GM19397 (cell line): ENCODE results near the gene WDR18.

Source experiments
- ATAC-seq: cut with Tn5 transposase; IDR thresholded peaks from one replicate; pipeline ENCODE4 v1.9.1; 2021; ENCODE audit warnings: mild to moderate bottlenecking, moderate library complexity; ENCODE audit not compliant: unreplicated experiment

Gene WDR18

DNA sequence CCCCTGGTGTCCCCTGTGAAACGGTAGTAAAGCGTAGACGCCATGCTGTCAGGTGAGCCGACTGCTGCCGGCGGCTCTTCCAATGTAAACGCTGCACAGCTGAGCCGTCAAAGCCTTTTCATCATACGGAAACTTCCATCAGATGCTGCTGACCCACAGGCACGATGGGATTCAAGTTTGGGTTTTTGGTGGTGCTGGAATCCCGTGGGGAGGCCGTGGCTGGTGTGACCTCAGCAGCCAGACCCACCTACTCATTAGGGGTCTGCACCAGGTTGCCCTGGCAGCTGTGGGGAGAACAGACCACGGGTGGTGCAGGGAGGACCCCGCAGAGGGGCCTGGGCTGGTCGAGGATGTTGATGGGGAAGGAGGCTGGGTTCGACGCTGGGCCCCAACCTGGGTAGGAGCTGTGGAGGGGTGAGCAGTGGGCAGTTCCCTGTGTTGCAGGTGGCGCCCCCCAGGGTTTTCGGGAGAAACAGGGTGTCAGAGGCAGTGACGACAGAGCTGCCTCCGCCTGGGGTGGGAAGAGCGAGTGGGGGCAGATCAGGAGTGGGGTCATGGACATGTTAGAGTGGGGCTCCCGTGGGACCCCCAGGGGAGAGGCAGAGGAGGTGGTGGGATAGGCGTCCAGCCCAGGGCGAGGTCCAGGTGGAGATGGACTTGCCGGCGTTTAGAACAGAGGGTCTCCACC, 22.7 kb downstream of the WDR18 start:
- no peak for ATAC-seq

DNA sequence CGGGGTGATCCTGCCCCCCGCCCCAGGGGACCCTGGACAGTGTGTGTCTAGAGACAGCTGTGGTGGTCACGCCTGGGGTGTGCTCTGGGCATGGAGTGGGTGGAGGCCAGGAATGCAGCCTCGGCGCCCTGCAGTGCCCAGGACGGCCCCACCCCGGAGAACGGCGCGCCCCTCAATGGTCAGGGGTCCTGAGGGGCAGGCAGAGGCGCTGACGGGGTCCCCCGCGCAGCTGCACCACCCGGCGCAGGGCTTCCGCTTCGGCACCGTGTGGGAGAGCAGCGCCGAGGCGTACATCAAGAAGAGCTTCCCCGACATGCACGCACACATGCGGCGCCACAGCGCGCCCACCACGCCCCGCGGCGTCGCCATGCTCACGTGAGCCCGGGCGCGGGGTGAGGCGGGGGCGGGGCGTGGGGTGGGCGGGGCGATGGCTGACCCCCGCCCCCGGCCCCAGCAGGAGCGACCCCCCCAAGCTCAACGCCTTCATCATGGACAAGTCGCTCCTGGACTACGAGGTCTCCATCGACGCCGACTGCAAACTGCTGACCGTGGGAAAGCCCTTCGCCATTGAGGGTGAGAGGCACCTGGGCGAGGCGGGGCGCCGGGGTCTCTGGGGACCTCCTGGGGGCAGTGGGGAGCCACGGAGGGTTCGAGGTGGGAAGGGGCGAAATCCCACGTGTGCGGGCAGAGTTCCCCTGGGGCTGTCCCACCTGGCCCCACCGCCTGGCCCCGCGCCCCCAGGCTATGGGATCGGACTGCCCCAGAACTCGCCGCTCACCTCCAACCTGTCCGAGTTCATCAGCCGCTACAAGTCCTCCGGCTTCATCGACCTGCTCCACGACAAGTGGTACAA, 23.5 kb downstream of the WDR18 start:
- no peak for ATAC-seq

DNA sequence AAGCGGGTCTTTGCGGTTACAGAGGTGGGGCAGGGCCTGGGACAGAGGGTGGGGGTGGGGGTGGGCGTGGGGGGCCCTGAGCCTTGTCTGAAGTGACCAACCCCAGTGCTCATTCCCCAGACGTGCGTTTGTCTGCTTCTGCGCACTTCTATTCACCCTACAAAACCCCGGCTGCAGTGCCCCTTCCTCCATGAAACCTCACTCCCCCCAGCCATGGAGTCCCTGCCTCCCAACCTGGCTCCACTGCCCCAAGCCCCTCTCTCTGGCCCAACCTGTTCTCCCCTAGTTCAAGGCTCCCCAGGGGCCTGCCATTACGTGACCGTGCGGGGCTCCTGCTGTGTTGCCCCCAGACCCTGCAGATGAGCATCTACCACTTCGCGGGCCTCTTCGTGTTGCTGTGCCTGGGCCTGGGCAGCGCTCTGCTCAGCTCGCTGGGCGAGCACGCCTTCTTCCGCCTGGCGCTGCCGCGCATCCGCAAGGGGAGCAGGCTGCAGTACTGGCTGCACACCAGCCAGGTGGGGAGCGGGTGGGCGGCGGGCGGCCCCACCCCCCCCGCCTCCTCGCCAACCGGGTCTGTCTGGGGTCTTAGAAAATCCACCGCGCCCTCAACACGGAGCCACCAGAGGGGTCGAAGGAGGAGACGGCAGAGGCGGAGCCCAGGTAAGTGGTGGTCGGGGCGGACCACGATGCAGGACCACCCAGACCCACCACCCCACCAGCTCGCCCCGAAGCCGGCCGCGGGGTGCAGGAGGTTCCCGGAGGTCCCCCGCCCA, 24.3 kb downstream of the WDR18 start:
- no peak for ATAC-seq

DNA sequence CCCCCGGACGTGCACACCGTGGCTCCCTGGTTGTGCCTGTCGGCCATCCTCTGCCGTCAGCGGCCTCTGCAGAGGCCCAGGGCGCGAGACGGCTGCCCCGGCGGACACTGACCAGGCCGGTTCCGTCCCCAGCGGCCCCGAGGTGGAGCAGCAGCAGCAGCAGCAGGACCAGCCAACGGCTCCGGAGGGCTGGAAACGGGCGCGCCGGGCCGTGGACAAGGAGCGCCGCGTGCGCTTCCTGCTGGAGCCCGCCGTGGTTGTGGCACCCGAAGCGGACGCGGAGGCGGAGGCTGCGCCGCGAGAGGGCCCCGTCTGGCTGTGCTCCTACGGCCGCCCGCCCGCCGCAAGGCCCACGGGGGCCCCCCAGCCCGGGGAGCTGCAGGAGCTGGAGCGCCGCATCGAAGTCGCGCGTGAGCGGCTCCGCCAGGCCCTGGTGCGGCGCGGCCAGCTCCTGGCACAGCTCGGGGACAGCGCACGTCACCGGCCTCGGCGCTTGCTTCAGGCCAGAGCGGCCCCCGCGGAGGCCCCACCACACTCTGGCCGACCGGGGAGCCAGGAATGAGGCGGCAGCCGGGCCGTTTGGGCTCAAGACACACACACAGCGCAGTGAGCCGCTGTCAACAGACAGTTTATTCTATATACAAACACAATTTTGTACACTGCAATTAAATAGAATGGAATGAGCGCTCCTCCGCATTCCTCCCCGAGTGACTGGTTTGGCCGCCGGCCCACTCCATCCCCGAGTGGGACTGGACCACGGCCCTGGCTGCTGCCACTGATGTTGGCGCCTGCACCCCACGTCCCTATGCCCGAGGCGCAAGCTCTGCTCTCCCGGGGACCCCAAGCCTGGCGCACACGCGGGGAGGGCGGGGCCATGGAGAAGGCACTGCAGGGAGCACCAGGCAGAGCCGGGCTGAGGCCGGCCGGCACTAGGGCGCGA, 25.2 kb downstream of the WDR18 start:
- no peak for ATAC-seq

DNA sequence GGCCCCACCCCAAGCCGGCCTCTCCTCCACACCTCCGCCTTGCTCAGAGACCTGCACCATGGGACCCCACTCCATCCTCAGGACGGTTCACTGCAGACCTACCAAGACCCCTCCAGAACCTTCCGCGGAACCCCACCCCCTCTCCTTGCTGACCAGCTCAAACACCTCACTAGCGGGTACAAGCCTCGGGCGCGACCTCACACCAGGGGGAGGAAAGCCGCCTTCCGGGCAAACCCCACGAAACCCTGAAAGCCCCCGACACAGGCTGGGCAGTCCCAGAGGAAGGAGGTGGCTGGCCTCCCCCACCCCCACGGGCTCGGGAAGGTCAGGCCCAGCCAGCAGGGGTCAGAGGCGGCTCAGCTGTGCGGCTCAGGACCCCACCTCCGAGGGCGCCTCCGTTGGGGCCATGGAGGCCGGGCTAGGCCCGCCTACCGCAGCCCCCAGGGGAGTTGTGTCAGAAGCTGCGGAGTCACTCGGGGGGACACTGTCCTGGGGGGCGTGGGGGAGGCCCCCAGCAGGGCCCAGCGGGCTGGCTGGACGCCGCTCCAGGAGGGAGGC, 25.9 kb downstream of the WDR18 start:
- ATAC-seq, result no peak

DNA sequence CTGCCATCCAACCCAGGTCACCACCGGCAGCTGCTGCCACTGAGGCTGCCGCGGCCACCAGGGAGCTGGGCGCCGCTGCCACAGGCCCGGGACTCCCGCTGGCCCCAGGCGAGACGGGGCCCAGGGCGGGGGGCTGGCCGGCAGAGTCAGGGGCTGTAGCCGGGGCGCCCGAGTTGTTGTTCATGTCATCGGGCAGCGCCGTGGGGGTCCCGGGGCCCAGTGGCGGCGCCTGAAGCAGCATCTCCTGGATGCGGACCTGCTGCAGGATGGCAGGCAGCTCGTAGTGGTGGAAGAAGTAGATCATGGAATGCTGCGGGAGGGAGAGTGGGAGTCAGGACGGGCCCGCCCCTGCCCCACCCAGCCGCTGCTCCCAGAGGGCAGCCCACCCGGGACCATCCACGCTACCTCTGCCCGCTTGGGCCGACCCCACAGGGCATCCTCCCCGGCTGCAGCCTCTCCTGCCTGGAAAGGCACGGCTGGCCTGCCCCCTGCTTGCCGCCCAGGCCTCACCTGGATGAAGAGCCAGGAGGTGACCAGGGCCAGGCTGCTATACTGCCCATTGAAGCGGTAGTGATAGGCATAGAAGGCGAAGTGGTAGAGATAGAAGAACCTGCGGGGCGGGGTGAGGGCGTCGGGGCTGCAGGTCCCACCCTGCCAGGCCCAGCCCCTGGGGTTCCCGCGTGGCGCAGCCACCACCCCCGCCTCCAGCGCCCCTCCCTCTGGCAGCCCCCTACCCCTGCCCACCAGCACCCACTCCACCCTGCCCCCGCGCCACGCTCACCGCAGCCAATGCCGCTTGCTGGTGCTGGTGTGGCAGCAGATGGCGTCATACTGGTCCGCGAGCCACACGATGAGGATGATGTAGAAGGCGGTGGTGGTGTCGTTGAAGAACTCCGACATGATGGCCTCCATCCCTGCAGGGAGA, 26.7 kb downstream of the WDR18 start:
- no peak for ATAC-seq

DNA sequence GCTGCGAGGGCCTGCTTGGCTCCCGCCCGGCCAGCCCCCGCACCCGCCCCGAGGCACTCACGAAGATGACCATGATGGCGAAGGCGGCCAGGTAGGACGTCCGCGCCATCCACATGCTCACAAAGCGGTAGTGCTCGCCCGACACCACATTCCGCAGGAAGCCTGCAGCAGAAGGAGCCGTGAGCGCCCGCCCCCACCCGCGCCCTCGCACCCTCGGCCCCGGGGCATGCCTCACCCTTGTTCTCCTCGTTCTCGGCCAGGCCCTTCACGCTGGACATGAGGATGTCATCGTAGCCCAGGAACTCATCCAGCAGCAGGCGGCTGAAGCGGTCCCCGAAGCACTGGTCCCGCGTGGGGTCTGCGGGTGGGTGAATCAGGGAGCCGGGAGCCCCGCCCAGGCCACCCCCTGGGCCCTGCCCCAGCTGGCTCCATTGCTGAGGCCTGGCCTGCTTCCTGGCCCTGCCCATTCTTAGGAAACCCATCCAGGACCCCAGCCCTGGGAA, 27.7 kb downstream of the WDR18 start:
- ATAC-seq, result no peak

DNA sequence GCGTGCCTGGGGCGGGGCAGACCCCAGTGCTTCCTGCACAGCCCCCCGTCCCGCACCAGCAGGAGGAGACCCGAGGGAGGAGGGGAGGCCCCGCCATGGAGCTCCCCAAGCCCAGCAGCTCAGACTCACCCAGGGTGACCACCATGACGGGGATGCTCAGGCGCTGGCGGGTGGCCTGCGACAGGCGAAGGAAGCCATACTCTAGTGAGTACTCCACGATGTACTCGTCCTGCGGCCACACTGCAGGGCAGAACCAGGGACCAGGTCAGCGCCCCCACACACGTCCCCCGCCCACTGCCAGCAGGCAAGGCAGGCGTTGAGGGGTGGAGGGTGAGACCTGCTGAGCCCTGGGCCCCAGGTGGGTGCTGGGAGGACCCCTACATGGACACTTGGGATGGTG, 28.2 kb downstream of the WDR18 start:
- no peak for ATAC-seq

DNA sequence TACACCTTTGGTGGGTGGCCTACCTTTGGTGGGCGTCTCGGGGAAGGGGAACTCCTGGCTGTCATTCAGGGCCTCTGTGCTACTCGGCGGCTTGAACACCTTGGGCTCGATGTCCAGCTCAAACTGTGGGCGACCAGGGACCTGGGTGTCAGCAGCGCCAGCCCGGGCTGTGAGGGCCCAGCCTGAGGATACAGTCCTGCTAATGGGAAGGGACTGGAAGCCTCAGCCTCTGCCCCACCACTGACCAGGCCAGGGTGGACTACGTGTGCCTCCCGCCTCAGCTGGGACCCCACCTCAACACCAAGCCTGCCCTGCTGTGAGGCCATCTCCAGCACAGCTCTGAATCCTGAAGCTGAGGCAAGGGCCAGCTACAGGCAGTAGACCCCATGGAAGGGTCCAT, 29.1 kb downstream of the WDR18 start:
- ATAC-seq, result no peak

DNA sequence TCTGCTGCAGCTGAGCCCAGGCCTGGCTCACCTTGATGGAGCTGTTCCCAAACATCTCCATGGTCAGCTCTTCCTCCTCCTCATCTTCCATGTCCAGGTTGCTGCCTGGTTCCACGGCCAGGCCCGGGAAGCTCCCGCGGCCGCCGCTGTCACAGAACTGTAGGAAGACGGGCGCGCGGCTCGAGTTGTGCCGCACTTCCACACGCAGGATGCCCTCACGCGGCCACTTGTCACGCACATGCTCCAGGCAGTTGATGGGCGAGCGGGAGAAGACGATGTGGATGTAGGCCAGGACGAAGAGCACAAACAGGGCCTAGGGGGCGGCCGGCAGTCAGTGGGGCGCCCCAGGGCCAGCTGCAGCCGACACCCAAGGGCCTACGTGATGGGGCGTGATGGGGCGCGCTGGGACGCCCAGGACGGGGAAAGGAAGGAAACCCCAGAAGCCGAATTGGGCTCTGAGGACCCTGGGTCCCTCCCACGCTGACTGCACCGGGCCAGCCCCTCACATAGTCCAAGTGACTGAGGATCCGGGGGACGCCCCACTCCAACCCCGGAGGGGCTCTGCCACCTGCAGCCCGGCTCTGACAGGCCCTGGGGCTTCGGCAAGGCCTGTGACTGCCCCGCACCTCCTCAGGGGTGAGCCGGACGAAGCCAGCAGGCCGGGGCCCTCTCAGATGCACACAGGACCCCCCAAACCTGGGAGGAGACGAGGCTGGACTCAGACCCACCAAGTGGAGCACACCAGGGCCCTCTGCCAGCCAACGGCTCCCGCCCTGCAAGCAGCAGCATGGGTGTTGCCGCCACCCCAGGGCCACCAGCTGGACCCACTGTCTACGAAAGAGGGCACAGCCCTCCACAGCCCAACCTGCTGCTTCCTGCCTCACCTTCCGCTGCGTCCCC, 30.3 kb downstream of the WDR18 start:
- ATAC-seq, result no peak

DNA sequence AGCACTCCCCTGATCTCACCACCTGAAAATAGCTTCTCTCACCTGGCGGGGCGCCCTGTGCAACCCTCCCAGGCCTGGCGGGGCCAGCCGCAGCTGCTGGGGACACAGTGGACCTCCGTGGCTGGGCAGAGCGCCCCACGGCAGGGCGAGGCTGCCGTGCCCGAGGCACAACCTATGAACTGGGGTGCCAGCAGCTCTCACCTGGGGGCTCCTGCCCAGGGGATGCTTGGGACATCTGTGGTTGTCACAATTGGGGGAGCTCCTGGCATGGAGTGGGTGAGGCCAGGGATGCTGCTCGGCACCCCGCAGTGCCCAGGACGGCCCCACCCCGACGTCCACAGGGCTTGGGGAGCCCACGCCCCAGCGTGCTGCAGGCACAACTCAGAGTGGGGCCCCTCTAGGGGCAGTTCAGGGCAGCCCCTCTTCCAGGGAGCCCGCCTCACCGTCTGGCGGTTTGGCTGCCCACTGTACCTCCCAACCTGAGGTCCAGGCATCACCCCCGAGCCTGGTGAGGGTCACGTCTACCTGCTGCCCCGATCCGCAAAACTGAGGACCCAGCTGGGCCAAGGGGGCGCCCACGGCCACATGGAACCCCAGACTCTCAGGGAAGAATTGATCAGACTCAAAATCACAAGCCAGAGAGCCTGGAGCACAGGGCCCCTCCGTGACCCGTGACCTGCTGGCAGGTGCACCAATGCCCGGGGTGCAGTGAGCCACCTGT, 31.1 kb downstream of the WDR18 start:
- ATAC-seq, result no peak

DNA sequence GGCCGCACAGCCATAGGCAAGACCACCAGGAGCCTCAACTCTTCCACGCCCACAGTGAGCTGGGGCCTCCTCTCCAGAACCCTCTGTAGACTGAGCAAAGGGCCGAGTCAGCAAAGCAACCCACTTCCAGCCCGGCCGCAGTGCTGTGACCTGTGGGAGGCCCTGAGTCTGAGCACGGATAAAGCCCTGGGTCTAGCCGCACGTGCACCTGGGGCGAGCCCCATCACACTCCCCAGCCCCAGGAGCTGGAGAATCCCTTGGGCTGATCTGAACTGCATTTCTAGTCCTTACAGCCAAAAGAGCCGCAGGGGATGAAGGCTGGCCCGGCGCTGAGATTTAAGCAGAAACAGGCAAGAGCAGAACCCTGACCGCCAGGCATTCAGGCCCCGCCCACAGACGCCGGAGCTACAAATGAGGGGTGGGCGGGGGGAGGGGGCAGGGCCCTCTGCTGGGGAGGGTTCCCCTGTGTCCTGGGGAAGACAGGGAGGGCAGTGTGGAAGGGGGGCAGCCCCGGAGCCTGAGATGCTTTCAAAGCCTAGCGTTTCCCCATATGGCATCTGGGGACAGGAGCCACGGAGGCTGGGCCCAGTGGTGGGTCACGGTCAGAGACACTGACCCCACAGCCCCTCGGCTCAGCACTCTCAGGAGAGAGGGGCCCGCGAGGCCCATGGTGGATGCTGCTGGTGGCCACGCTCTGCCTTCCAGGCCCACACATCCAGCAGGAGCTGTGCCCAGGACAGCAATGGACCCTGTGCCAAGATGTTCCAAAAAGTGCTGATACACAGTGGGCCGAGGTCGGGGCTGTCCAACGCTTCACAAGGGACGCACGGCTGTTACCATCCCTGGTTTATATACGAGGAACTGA, 31.9 kb downstream of the WDR18 start:
- no peak for ATAC-seq

DNA sequence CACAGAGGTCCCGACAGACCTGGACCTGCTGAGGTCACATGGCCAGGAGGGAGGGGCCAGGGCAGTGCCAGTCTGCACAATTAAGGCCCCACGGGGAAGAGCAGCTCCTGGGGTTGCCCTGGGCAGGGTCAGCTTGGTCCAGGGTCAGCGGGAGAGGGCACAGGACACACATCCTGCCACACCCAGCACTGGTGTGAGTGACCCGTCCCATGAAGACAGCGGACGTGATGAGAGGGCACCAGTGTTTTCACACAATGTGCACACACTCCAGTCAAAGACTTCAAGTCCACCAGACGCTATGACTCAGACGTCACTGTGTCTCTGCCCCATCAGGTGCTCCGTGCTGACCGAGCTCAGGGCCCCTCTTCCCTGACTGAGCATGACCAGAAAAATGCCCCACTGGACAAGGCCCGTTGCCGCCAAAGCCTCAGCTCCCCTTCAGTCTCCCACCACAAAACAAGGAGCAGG, 32.5 kb downstream of the WDR18 start:
- ATAC-seq, result no peak

DNA sequence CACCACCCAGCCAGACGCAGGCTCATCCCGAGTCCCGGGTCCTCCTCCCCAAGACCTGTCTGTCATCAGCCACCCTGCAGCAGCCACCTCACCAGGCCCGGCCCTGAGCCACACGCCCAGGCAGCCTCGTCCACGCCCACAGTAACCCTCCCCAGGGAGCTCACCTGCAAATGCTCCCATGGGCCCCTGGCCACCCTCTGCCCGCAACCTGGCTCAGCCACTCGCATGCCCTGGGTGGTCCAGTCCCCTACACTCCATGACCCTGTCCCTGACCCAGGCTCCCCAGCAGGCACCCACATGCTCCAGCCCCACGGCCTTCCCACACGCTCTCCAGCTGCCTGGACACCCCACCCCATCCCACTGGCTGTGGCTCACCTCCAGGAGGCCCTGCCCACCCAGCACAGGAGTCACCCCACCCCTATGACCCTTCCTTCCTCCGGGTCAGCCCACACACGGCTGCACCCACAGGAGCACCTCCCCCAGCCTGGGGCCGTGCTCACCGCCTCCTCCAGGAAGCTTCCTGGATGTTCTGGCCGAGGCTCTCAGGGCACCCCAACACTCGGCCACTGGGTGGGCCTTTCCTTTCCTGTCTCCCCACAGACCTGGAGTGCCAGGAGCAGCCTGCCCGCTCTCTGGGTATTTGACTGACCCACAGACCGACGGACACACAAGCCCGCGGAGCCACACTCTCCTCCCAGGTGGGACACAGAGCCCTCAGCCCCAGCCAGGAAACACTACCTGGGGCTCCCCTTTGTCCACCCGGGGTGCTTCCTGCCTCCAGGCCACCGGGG, 33.2 kb downstream of the WDR18 start:
- no peak for ATAC-seq

DNA sequence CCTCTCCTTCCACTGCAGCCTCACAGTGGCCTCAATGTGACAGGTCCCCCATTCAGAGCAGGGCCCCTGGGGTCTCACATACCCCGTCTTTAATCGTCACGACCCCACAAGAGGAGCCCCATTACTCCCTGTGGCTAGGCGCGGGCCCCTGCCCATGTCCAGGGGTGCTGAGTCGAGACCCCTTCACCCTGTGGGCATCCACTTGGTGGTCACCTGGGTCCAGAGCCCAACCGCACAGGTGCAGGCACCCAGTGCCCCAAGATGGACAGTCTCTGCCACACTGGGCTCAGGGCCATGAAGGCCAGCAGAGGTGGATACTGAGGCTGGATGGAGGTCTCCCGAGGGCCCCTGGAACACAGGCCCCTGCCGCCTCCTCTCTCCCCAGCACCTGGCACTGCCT, 33.8 kb downstream of the WDR18 start:
- ATAC-seq, result no peak

DNA sequence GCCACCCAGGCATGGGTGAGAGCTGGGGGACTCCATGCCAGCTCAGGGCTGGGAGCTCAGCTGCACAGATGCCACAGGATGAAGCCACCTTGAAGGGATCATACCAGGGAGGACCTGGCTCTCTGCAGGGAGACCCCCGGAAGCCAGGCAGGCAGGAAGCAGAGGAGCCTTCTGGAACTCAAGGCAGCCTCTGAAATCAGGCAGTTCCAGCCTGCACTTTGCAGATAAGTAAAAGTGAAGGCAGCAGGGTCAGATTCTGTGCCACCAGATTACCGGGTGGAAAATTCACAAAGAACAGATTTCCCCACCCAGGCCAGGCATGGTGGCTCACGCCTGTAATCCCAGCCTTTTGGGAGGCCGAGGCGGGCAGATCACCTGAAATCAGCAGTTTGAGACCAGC, 34.2 kb downstream of the WDR18 start:
- ATAC-seq, result no peak
